Muscle layer of duodenum (tissue), 2 donors: ENCODE data around the gene FGFR4.

Experiments used
- H3K27ac ChIP-seq: one replicate; pipeline ENCODE4 v1.7.0; 2013; ENCODE audit warnings: mild to moderate bottlenecking, low read length
- H3K27me3 ChIP-seq: one replicate; pipeline ENCODE4 v1.7.0; 2013; ENCODE audit warnings: low read depth, mild to moderate bottlenecking, control low read depth, low read length
- H3K36me3 ChIP-seq, 2 donors: one replicate each; pipeline ENCODE4 v1.7.0; 2013; ENCODE audit warnings: low read length in 2 of 2, control low read depth in 1 of 2, mild to moderate bottlenecking in 1 of 2; ENCODE audit not compliant: insufficient read depth in 2 of 2, control insufficient read depth in 1 of 2
- H3K4me1 ChIP-seq, 2 donors: one replicate each; pipeline ENCODE4 v1.7.0; 2013; ENCODE audit warnings: low read length in 2 of 2, mild to moderate bottlenecking in 2 of 2, control low read depth in 1 of 2, moderate library complexity in 1 of 2; ENCODE audit not compliant: insufficient read depth in 2 of 2, control insufficient read depth in 1 of 2
- H3K4me3 ChIP-seq, 2 donors: one replicate each; pipeline ENCODE4 v1.7.0; 2013; ENCODE audit warnings: low read length in 2 of 2, low read depth in 1 of 2, mild to moderate bottlenecking in 1 of 2
- H3K9me3 ChIP-seq, 2 donors: one replicate each; pipeline ENCODE4 v1.7.0; 2013; ENCODE audit warnings: low read length in 2 of 2, control low read depth in 1 of 2, mild to moderate bottlenecking in 1 of 2; ENCODE audit not compliant: control insufficient read depth in 1 of 2
- donor health status: healthy.

FGFR4 gene

GRCh38 chr5:177085985-177086653 lies 596 bp upstream of the FGFR4 start:
- no peak overlapping the region for H3K4me3 ChIP-seq

GRCh38 chr5:177087398-177088005 lies 787 bp downstream of the FGFR4 start:
- Histone ChIP-seq H3K27ac (peak overlapping the region; percentile 76), H3K4me3 (peak overlapping the region; percentile 42 to 60), H3K27me3 (peaks cover 4% of the 10 kb centered on the region), H3K4me1 (peaks cover 9 to 26% of the 10 kb centered on the region in 2 donors), H3K9me3 (no peaks in the 10 kb centered on the region), H3K36me3 (no peaks in the 10 kb centered on the region)

More at GRCh38 chr5:177085985-177086653, 596 bp upstream of the FGFR4 start:
- Histone ChIP-seq H3K36me3 (no peaks in the 10 kb centered on the region), H3K27ac (peak overlapping the region; percentile 40), H3K4me1 (peaks cover 9 to 26% of the 10 kb centered on the region in 2 donors), H3K9me3 (no peaks in the 10 kb centered on the region), H3K27me3 (peaks cover 4% of the 10 kb centered on the region)

- Histone ChIP-seq H3K27ac (no peak overlapping the region), H3K4me3 (peak overlapping the region in 1 of 2 donors; percentile 16), H3K4me1 (peaks cover 9 to 26% of the 10 kb centered on the region in 2 donors), H3K27me3 (peaks cover 1% of the 10 kb centered on the region), H3K36me3 (no peaks in the 10 kb centered on the region), H3K9me3 (no peaks in the 10 kb centered on the region)
Measured at GRCh38 chr5:177089127-177089526, 2.4 kb downstream of the FGFR4 start.

- Histone ChIP-seq H3K9me3 (no peaks in the 10 kb centered on the region), H3K36me3 (no peaks in the 10 kb centered on the region), H3K4me1 (peaks cover 9 to 28% of the 10 kb centered on the region in 2 donors), H3K4me3 (no peak overlapping the region), H3K27me3 (no peaks in the 10 kb centered on the region), H3K27ac (no peak overlapping the region)
Measured at GRCh38 chr5:177089825-177090641, 3.3 kb downstream of the FGFR4 start.

- no peak overlapping the region for H3K27ac ChIP-seq
- peaks cover 9 to 35% of the 10 kb centered on the region in 2 donors for H3K4me1 ChIP-seq
- no peaks in the 10 kb centered on the region for H3K9me3 ChIP-seq
- no peaks in the 10 kb centered on the region for H3K36me3 ChIP-seq
- H3K4me3 ChIP-seq = no peak overlapping the region
- H3K27me3 ChIP-seq = no peaks in the 10 kb centered on the region
Measured at GRCh38 chr5:177090813-177091212, 4.1 kb downstream of the FGFR4 start.

- H3K36me3 ChIP-seq = no peaks in the 10 kb centered on the region
- H3K4me1 ChIP-seq = peaks cover 9 to 31% of the 10 kb centered on the region in 2 donors
- no peak overlapping the region for H3K27ac ChIP-seq
- no peaks in the 10 kb centered on the region for H3K9me3 ChIP-seq
- H3K4me3 ChIP-seq = no peak overlapping the region
- H3K27me3 ChIP-seq = no peaks in the 10 kb centered on the region
Measured at GRCh38 chr5:177091232-177091631, 4.5 kb downstream of the FGFR4 start.

GRCh38 chr5:177092178-177093081 lies 5.7 kb downstream of the FGFR4 start:
- H3K27ac ChIP-seq = no peak overlapping the region
- no peaks in the 10 kb centered on the region for H3K36me3 ChIP-seq
- H3K9me3 ChIP-seq = no peaks in the 10 kb centered on the region
- H3K27me3 ChIP-seq = no peaks in the 10 kb centered on the region
- H3K4me1 ChIP-seq = peaks cover 9 to 22% of the 10 kb centered on the region in 2 donors
- no peak overlapping the region for H3K4me3 ChIP-seq

- Histone ChIP-seq H3K27me3 (no peaks in the 10 kb centered on the region), H3K9me3 (no peaks in the 10 kb centered on the region), H3K27ac (no peak overlapping the region), H3K4me3 (no peak overlapping the region), H3K36me3 (no peaks in the 10 kb centered on the region), H3K4me1 (peaks cover 9 to 22% of the 10 kb centered on the region in 2 donors)
Measured at GRCh38 chr5:177093082-177093712, 6.5 kb downstream of the FGFR4 start.

GRCh38 chr5:177093803-177094202 lies 7.1 kb downstream of the FGFR4 start:
- no peaks in the 10 kb centered on the region for H3K36me3 ChIP-seq

GRCh38 chr5:177094224-177095087 lies 7.7 kb downstream of the FGFR4 start:
- Histone ChIP-seq H3K36me3 (no peaks in the 10 kb centered on the region), H3K4me1 (peaks cover 4 to 23% of the 10 kb centered on the region in 2 donors), H3K27ac (no peak overlapping the region), H3K4me3 (no peak overlapping the region), H3K27me3 (no peaks in the 10 kb centered on the region), H3K9me3 (no peaks in the 10 kb centered on the region)

More at GRCh38 chr5:177093803-177094202, 7.1 kb downstream of the FGFR4 start:
- no peak overlapping the region for H3K27ac ChIP-seq
- no peak overlapping the region for H3K4me3 ChIP-seq
- H3K4me1 ChIP-seq = peaks cover 9 to 26% of the 10 kb centered on the region in 2 donors
- H3K27me3 ChIP-seq = no peaks in the 10 kb centered on the region
- no peaks in the 10 kb centered on the region for H3K9me3 ChIP-seq
